NCI-H510A treated with DMSO at 0.1 percent for 48 hours (cell line): ENCODE data around the gene IFITM5.
"Not testable (repeated sequence)": the region's sequence is repeated elsewhere in the genome, so short reads cannot be mapped to it uniquely, and the experiment has no call there.

Experiments used
- DNase-seq: peaks from one replicate; lab custom pipeline; 2025; lab: John Stamatoyannopoulos, UW

Gene IFITM5

DNA sequence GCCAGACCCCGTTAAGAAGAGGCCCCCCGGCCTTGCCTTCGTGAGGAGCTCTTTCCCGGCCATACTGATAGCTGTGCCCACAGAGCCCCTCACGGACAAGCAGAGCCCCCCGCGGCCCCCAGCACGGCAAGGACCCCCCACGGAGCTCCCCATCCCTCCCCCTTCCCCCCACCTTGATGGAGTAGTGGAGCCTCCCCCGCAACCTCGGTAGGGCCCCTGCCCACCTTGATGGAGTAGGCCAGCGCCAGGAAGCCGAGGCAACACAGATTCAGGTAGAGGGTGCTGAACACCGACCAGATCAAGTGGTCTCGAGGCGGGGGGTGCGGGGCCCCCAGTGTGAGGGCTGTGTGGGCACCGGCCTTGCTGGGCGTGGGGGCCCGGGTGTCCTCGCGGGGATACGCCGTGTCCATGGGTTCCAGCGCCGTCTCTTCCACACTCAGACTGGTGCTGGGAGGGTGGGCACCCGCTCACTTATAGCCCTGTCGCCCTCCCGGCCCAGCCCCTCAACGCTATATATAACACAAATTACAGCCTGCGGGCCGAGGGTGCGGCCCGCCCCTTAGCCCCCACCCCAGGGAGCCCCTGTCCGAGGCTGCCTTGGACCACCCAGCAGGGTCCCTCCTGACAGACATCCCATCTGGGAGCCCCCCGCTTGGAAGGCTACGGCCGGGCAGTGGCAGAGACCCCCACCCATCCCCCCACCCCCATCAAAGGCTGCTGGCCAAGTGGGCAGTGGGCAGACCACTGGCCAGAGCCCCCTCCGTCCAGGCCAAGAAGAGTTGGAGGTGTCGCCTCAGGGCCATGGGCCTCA, at the start of gene IFITM5:
IFITM5 (minus strand) TSS at position 446 of the 811 bp plus-strand sequence; CDS start at position 410, 36 bp downstream.
- DNase-seq, result no peak

DNA sequence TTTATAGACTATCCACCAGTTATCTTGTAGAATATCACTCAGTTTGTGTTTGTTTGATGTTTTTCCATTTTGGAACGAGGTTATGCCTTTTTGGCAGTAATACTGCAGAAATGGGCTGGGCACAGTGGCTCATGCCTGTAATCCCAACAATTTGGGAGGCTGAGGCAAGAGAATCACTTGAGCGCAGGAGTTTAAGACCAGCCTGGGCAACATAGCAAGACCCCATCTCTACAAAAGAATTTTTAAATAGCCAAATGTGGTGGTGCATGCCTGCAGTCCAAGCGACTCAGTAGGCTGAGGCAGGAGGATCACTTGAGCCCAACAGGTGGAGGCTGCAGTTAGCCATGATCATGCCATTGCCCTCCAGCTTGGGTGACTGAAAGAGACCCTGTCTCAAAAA, 47.2 kb upstream of the IFITM5 start:
- DNase-seq, result no peak

DNA sequence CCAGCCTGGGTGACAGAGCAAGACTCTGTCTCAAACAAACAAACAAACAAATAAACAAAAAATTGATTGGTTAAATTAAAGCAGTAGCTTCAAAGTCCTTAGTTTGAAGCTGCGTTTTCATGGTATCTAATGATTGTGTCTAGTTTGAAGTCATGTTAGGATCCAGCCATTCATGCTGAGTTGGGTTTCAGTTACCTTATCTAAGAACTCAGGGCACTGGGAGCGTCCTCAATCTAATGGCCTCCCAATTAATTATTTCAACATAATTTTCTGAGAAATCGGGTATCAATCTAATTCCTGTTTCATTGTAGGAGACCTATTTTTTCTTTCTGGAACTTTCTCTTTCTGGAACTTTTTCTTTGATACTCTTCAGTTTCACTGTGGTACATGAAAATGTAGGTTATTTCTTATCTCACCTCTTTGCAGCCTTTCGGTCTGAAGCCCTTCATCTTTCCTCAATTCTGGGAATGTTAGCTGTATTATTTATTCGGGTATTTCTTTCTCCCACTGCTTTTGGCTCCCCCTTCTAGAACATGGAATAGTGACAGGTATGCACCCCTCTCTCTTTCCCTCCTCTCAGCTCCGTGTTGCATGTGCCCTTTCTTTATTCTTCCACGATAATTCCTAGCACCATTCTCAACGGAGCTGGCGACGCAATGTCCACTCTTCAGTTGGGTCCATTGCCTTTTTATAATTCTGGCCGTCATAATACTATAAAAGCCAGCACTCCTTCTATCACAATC, 45.7 kb upstream of the IFITM5 start:
- no peak for DNase-seq

DNA sequence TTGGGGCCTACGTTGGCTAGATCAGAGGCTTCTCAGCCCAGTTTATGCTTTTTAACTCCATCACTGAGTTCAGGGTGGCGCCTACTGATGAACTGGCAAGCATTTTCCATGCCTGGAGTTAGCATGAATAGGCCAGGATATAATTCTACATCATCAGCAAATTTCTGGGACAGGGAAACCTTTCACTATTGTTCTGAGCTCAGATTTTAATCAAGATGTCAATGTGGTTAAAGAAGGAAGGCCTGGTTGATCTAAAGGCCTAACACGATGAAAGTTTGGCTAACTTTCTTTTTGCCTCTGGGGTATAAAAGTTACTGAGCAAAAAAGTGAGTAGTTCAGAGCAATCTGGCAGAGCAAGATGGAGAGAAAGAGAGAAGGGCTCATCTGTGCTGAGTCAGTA, 43.0 kb upstream of the IFITM5 start:
- DNase-seq, result no peak

DNA sequence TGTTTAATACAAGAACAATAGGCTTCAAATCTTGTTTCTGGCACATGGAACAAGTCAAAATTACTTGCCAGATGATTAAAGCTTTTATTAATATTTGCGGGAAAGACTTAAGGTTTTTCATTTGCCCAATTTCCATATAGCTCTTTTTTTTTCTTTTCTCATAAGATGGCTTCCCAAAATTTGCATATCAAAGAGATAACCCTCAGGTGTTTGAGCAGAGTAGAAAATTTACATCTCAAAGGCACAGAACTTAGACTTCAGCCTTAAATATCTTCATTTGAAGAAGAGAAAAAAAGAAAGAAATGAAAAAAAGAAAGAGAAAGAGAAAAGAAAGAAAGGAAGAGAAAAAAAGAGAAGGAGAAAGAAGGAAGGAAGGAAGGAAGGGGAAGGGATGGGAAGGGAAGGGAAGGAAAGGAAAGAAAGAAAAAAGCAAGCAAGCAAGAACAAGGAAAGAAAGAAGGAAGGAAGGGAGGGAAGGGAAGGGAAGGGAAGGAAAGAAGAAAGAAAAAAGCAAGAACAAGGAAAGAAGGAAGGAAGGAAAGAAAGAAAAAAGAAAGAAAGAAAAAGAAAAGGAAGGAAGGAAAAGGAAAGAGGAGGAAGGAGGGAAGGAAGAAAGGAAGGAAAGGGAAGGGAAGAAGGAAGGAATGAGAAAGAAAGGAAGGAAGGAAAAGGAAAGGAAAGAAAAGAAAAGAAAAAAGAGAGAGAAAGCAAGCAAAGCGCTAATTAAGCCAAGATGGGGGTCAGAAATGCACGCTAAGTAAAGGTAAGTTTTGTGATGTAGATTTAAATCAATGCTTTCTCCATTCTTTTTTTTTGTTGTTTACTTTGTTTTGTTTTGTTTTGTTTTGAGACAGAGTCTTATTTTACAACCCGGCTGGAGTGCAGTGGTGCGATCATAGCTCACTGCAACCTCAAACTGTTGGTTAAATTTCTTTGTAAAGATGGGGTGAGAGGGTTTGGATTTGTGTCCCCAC, 41.5 kb upstream of the IFITM5 start:
- no peak for DNase-seq

- no peak for DNase-seq
These were observed 40.6 kb upstream of the IFITM5 start for GRCh38 chr11:339963-340362.

GRCh38 chr11:337711-338110, 38.4 kb upstream of the IFITM5 start:
- DNase-seq, result no peak

DNA sequence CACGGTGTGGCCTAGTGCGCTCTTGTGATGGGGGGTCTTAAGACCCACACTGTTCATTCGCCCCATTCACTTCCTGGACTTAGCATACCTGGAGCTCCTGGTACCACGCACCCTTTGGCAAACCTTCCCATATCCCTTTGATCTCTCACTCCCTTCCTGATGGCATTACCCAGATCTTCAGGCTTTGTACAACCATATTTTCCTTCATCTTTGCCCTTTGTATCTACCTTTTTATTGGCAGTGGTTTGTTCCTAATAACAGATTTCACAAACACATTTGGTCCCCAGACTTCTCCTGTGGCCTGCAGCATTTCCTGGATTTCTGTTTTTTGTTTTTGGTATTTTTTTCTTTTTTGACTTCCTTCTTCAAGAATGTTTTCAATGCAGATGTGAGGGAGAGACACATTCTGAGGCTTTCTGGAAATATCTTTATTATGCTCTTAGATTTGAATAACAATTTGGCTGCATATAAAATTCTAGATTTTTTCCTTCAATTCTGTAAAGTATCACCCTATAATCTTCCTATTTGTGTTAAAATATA, 37.4 kb upstream of the IFITM5 start:
- DNase-seq, result no peak

GRCh38 chr11:335779-336658, 36.7 kb upstream of the IFITM5 start:
- DNase-seq, result no peak

GRCh38 chr11:334264-334994, 35.1 kb upstream of the IFITM5 start:
- DNase-seq, result peak; percentile 28

GRCh38 chr11:333616-334263, 34.4 kb upstream of the IFITM5 start:
- DNase-seq, result not testable (repeated sequence)

DNA sequence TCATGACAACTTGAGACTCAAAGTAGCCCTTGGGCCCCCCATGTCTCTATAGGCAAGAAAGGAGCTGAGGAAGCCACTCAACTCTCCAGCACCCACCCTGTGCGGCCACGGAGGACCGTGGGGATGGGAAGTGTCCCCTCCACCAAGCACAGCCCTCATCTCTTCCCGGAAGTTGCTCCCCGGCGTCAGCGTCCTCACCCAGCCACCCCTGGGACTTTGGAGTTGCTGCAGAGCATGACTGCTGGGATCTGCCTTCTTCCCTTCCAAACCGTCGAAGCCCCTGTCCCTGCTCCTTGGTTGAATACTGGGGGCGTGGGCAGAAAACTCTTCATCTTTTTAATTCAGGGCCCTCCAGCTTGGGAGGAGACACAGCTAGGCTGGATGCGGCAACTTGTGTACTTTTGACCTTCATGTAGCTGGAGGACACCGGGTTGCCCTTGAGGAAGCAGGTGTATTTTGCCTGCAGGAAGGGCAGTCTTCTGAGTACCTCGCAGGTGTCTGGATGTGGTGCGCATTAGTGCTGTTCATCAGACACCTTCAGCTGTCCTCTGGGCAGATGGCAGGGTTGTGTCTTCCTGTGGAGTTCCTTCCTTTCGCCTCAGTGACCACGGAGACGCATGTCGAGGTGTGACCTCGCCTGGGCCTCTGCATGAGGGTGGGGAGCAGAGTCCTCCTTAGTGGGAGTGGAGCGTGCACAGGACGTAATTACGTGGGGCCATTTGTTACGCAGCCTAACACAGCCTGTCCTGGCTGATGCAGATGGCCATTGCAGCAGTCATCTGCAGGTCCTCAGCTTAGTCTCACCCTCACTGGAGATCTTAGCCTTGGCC, 33.5 kb upstream of the IFITM5 start:
- no peak for DNase-seq

DNA sequence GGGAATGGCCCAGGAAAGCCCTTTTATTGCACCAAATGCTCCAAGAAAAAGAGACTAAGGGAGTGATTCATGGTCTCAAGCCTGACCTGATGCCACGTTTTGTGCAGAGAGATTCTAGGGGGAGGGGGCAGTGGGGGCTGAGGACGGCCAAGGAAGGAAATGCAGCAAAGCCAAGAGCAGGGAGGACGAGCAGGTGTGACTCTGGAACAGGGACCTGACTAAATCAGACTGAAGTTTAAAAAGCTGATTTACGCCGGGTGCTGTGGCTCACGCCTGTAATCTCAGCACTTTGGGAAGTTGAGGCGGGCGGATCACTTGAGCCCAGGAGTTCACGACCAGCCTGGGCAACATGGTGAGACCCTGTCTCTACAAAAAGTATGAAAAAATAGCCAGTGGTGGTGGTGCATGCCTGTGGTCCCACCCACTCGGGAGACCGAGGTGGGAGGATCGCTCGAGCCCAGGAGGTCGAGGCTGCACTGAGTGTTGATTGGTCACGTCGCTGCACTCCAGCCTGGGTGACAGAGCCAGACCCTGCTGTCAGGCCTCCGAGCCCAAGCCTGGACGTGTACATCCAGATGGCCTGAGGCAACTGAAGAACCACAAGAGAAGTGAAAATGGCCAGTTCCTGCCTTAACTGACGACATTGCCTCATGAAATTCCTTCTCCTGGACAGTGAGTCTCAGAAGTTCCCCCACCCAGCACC, 32.2 kb upstream of the IFITM5 start:
- DNase-seq, result no peak

- DNase-seq, result no peak
These were observed 31.5 kb upstream of the IFITM5 start for GRCh38 chr11:330694-331357.

- no peak for DNase-seq
These were observed 31.0 kb upstream of the IFITM5 start for GRCh38 chr11:330307-330693.

DNA sequence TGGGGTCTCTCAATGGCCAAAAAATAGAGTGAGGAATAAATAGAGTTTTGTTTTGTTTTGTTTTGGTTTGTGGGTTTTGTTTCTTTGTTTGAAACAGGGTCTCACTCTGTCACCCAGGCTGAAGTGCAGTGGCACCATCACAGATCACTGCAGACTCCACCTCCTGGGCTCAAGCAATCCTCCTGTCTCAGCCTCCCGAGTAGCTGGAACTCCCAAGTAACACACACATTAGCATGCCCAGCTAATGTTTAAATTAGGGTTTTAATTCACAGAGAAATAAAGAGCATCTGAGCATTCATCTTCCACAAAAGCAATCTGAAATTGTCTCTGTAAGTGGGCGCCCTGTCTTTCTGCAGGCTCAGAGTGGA, 30.5 kb upstream of the IFITM5 start:
- DNase-seq, result no peak

GRCh38 chr11:328516-329100, 29.3 kb upstream of the IFITM5 start:
- DNase-seq, result not testable (repeated sequence)
